Mesenchymal stem cell (in vitro differentiated cells and primary cell): ENCODE results near the gene PCGF5.

Experiments used
- DNase-seq: peaks from one replicate; pipeline ENCODE4 v3.0.0-alpha.2; 2013
- H2AFZ ChIP-seq: one replicate; pipeline ENCODE4 v1.6.1; 2013; ENCODE audit warnings: low read depth, mild to moderate bottlenecking, control low read depth, inconsistent platforms, low read length, moderate library complexity
- H2AK5ac ChIP-seq: 2 replicates; pipeline ENCODE4 v1.6.1; 2013; ENCODE audit warnings: low read length, moderate library complexity, mild to moderate bottlenecking, inconsistent platforms; ENCODE audit not compliant: severe bottlenecking
- H2BK120ac ChIP-seq: one replicate; pipeline ENCODE4 v1.6.1; 2013; ENCODE audit warnings: low read depth, mild to moderate bottlenecking, inconsistent platforms, low read length, moderate library complexity
- H2BK12ac ChIP-seq, 2 experiments: one replicate each; pipeline ENCODE4 v1.6.1; 2013; ENCODE audit warnings: inconsistent platforms in 2 of 2, low read length in 2 of 2, mild to moderate bottlenecking in 2 of 2, moderate library complexity in 2 of 2, control low read depth in 1 of 2
- H2BK15ac ChIP-seq: one replicate; pipeline ENCODE4 v1.6.1; 2013; ENCODE audit warnings: mild to moderate bottlenecking, low read depth, inconsistent platforms; ENCODE audit not compliant: poor library complexity, severe bottlenecking
- H2BK5ac ChIP-seq: 2 replicates; pipeline ENCODE4 v1.6.1; 2013; ENCODE audit warnings: low read depth, mild to moderate bottlenecking, low read length, control low read depth, inconsistent platforms; ENCODE audit not compliant: poor library complexity, severe bottlenecking
- H3K14ac ChIP-seq, 2 experiments: one replicate each; pipeline ENCODE4 v1.6.1; 2013; ENCODE audit warnings: inconsistent platforms in 2 of 2, low read length in 2 of 2, control low read depth in 1 of 2, mild to moderate bottlenecking in 1 of 2, moderate library complexity in 1 of 2
- H3K18ac ChIP-seq, 2 experiments: one replicate each; pipeline ENCODE4 v1.6.1; 2013; ENCODE audit warnings: inconsistent platforms in 2 of 2, low read length in 2 of 2, control low read depth in 1 of 2, low read depth in 1 of 2, mild to moderate bottlenecking in 1 of 2
- H3K23ac ChIP-seq, 2 experiments: one replicate each; pipeline ENCODE4 v1.6.1; 2013; ENCODE audit warnings: inconsistent platforms in 2 of 2, low read length in 2 of 2, mild to moderate bottlenecking in 2 of 2, moderate library complexity in 2 of 2, control low read depth in 1 of 2
- H3K27ac ChIP-seq: 2 replicates; pipeline ENCODE4 v1.5.1; 2013; ENCODE audit warnings: mild to moderate bottlenecking, moderate library complexity, low read length, control low read depth, inconsistent platforms; ENCODE audit not compliant: poor library complexity, severe bottlenecking
- H3K27me3 ChIP-seq, 2 experiments: 2 replicates each; pipeline versions ENCODE4 v1.6.1 to v1.7.0; 2013; ENCODE audit warnings: low read length in 2 of 2, mild to moderate bottlenecking in 2 of 2, moderate library complexity in 2 of 2, control low read depth in 1 of 2, inconsistent platforms in 1 of 2; ENCODE audit not compliant: control insufficient read depth in 1 of 2, insufficient read depth in 1 of 2
- H3K36me3 ChIP-seq, 2 experiments: 2 replicates each; pipeline versions ENCODE4 v1.6.1 to v1.7.0; 2013; ENCODE audit warnings: low read length in 2 of 2, control low read depth in 1 of 2, inconsistent platforms in 1 of 2, low read depth in 1 of 2, mild to moderate bottlenecking in 1 of 2; ENCODE audit not compliant: insufficient read depth in 2 of 2, control insufficient read depth in 1 of 2
- H3K4ac ChIP-seq, 2 experiments: one replicate each; pipeline ENCODE4 v1.6.1; 2013; ENCODE audit warnings: inconsistent platforms in 2 of 2, low read length in 2 of 2, mild to moderate bottlenecking in 2 of 2, moderate library complexity in 2 of 2, control low read depth in 1 of 2, low read depth in 1 of 2
- H3K4me1 ChIP-seq: 2 replicates; pipeline ENCODE4 v1.6.1; 2013; ENCODE audit warnings: low read depth, low read length, control low read depth; ENCODE audit not compliant: control insufficient read depth, insufficient read depth
- H3K4me2 ChIP-seq: 2 replicates; pipeline ENCODE4 v1.6.1; 2013; ENCODE audit warnings: low read length, mild to moderate bottlenecking, inconsistent platforms; ENCODE audit not compliant: poor library complexity, severe bottlenecking
- H3K4me3 ChIP-seq, 2 experiments: 2 replicates each; pipeline versions ENCODE4 v1.5.1 to v1.7.0; 2013; ENCODE audit warnings: low read length in 2 of 2, mild to moderate bottlenecking in 2 of 2, control low read depth in 1 of 2, low read depth in 1 of 2; ENCODE audit not compliant: insufficient read depth in 1 of 2
- H3K79me1 ChIP-seq: replicated peaks from 2 replicates; pipeline ENCODE4 v1.6.1; 2013; ENCODE audit warnings: mild to moderate bottlenecking, control low read depth, low read length, inconsistent platforms; ENCODE audit not compliant: poor library complexity, severe bottlenecking
- H3K9ac ChIP-seq: 2 replicates; pipeline ENCODE4 v1.7.0; 2013; ENCODE audit warnings: mild to moderate bottlenecking, low read length, moderate library complexity
- H3K9me3 ChIP-seq: 2 replicates; pipeline ENCODE4 v1.7.0; 2013; ENCODE audit warnings: mild to moderate bottlenecking, low read length; ENCODE audit not compliant: control insufficient read depth
- H4K8ac ChIP-seq: one replicate; pipeline ENCODE4 v1.6.1; 2013; ENCODE audit warnings: inconsistent platforms, mild to moderate bottlenecking, low read length, moderate library complexity
- H4K91ac ChIP-seq: one replicate; pipeline ENCODE4 v1.6.1; 2013; ENCODE audit warnings: mild to moderate bottlenecking, low read length, inconsistent platforms
- WGBS: methylation state at CpG from one replicate; pipeline ENCODE4 v1.1.7; 2013; ENCODE audit warnings: mixed read lengths; 5-methylcytosine and 5-hydroxymethylcytosine counted together

Gene PCGF5

GRCh38 chr10:91197127-91197526 lies 23.3 kb upstream of the PCGF5 start:
- no peak overlapping the region for H3K14ac ChIP-seq
- no peak overlapping the region for H4K91ac ChIP-seq
- H3K18ac ChIP-seq, result no peak overlapping the region
- 69% methylated on average over 12 of the region's 12 CpGs for WGBS
- H3K36me3 ChIP-seq, result no peaks in the 10 kb centered on the region
- peaks cover 16% of the 10 kb centered on the region for H3K79me1 ChIP-seq
- H2BK120ac ChIP-seq, result no peak overlapping the region
- no peak overlapping the region for H3K9ac ChIP-seq
- no peak overlapping the region for H3K4ac ChIP-seq
- H4K8ac ChIP-seq, result peak overlapping the region; percentile 69
- no peak overlapping the region for H2BK5ac ChIP-seq
- no peak overlapping the region for H2AK5ac ChIP-seq
- peak overlapping the region; percentile 61 for H3K4me2 ChIP-seq
- DNase-seq, result peak; percentile 62
- no peak overlapping the region for H2BK12ac ChIP-seq
- no peak overlapping the region for H3K23ac ChIP-seq
- H3K27me3 ChIP-seq, result no peaks in the 10 kb centered on the region
- no peak overlapping the region for H2AFZ ChIP-seq
- no peak overlapping the region for H3K27ac ChIP-seq
- no peaks in the 10 kb centered on the region for H3K4me1 ChIP-seq
- no peak overlapping the region for H3K4me3 ChIP-seq
- H3K9me3 ChIP-seq, result no peaks in the 10 kb centered on the region
- no peak overlapping the region for H2BK15ac ChIP-seq

DNA sequence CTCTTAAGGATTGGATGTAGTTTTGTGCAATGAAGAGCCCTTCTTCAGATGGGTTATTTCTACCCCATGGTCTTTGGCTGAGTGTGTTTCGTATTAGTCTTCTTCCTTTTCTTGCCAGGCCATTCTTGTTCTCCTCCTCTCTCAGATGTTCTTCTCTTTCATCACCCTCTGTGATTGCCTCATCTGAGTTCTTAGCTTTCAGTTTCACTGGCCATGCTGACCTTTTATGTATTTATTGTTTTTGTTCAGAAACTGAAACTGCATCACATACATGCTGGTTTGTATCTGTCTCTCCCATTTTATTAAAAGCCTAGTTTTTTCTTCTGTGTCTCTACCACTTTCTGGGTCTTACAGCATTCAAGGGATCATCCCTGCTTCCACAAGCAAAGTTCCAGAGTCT lies 21.7 kb upstream of the PCGF5 start:
- H3K79me1 ChIP-seq, result peaks cover 16% of the 10 kb centered on the region
- H3K4me2 ChIP-seq, result no peak overlapping the region
- H3K4ac ChIP-seq, result peak overlapping the region in 1 of 2 experiments; percentile 15
- H3K14ac ChIP-seq, result no peak overlapping the region
- H3K27me3 ChIP-seq, result no peaks in the 10 kb centered on the region
- peak overlapping the region; percentile 75 for H3K9ac ChIP-seq
- no peak overlapping the region for H4K8ac ChIP-seq
- no peaks in the 10 kb centered on the region for H3K4me1 ChIP-seq
- no peak overlapping the region for H2BK15ac ChIP-seq
- no peak overlapping the region for H3K27ac ChIP-seq
- no peak overlapping the region for H3K23ac ChIP-seq
- H3K36me3 ChIP-seq, result no peaks in the 10 kb centered on the region
- no peak overlapping the region for H2BK5ac ChIP-seq
- no peak overlapping the region for H2BK12ac ChIP-seq
- peak overlapping the region in 1 of 2 experiments; percentile 60 for H3K18ac ChIP-seq
- DNase-seq, result peak; percentile 92
- peak overlapping the region in 1 of 2 experiments; percentile 33 for H3K4me3 ChIP-seq
- H2BK120ac ChIP-seq, result no peak overlapping the region
- WGBS, result 60% methylated on average over 1 of the region's 1 CpG
- no peak overlapping the region for H2AK5ac ChIP-seq
- H4K91ac ChIP-seq, result no peak overlapping the region
- no peak overlapping the region for H2AFZ ChIP-seq
- H3K9me3 ChIP-seq, result no peaks in the 10 kb centered on the region

- Histone ChIP-seq H2AK5ac (no peak overlapping the region), H2BK120ac (no peak overlapping the region), H2BK15ac (no peak overlapping the region), H3K4me3 (no peak overlapping the region), H3K18ac (no peak overlapping the region), H3K79me1 (peaks cover 17% of the 10 kb centered on the region), H3K4ac (peak overlapping the region in 1 of 2 experiments; percentile 67), H4K8ac (no peak overlapping the region), H2BK5ac (no peak overlapping the region), H3K27ac (no peak overlapping the region), H3K36me3 (no peaks in the 10 kb centered on the region), H3K9me3 (no peaks in the 10 kb centered on the region), H2AFZ (no peak overlapping the region), H3K27me3 (no peaks in the 10 kb centered on the region), H2BK12ac (peak overlapping the region in 1 of 2 experiments; percentile 24), H4K91ac (no peak overlapping the region), H3K9ac (no peak overlapping the region), H3K4me1 (no peaks in the 10 kb centered on the region), H3K23ac (no peak overlapping the region), H3K4me2 (no peak overlapping the region), H3K14ac (no peak overlapping the region)
- WGBS, result 85% methylated on average over 5 of the region's 5 CpGs
- DNase-seq, result no peak
Observed at GRCh38 chr10:91200314-91201212, 19.9 kb upstream of the PCGF5 start.

DNA sequence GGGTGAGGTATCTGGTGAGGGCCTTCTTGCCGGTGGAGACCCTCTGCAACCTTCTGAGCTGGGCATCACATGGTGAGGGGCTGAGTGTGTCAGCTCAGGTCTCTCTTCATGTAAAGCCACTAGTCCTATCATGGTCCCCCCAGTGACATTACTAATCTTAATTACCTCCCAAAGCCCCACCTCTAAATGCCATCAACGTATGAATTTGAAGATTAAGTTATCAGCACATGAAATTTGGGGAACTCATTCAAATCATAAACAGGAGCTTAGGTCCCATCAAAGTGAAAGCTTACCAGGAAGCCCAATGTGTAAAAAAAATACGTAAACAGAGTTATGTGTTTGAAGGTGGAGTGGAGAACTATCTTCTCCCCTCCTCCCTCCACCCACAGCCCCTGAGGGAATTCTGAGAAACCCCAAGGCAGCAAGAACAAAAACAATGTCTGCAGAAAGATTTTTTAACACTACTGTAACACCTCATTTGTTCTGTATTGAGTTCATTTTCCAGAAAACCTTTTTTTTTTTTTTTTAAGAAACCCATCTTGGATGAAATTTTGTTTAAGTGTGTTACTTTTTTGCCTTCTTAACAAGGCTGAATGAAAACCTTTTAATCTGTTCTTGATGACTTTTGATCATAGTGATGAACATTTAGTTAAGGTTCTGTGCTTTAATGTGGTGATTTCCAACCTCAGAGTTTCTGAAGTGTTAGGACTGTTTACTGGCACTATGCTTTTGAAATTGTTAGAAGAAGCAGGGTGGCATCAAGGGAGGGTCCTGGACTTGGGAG lies 19.1 kb upstream of the PCGF5 start:
- Histone ChIP-seq H2AFZ (no peak overlapping the region), H2BK15ac (no peak overlapping the region)
- WGBS, result 100% methylated on average over 2 of the region's 3 CpGs

More for the DNA sequence above, 19.1 kb upstream of the PCGF5 start:
- Histone ChIP-seq H3K4me1 (no peaks in the 10 kb centered on the region), H3K4me2 (no peak overlapping the region), H3K4me3 (no peak overlapping the region), H4K8ac (no peak overlapping the region), H3K27me3 (no peaks in the 10 kb centered on the region), H3K23ac (no peak overlapping the region), H2BK5ac (no peak overlapping the region), H3K9ac (no peak overlapping the region), H4K91ac (no peak overlapping the region), H3K14ac (no peak overlapping the region), H3K4ac (peak overlapping the region in 1 of 2 experiments; percentile 67), H3K27ac (no peak overlapping the region), H2AK5ac (no peak overlapping the region), H3K36me3 (no peaks in the 10 kb centered on the region), H3K9me3 (no peaks in the 10 kb centered on the region), H2BK120ac (no peak overlapping the region), H2BK12ac (peak overlapping the region in 1 of 2 experiments; percentile 24), H3K18ac (no peak overlapping the region), H3K79me1 (peaks cover 16% of the 10 kb centered on the region)
- no peak for DNase-seq
